GM12878 (cell line): ENCODE data around the gene STK35. TPM values are rescaled to one million over a fixed set of nuclear protein-coding genes. Genes with fewer than 3 reads are reported as not detected.

ENCODE experiments used
- ATAC-seq: fragments of 200-7000 bp; cut with Tn5 transposase; 3 replicates; pipeline ENCODE4 v1.9.1; 2020; ENCODE audit warnings: mild to moderate bottlenecking, moderate library complexity
- BruUV-seq: library from RNA; stranded (reverse); fragments of 400-500 nt; replicated peaks from 2 replicates; lab custom pipeline; 2021; lab: Mats Ljungman, UMichigan
- CTCF ChIA-PET: fragments of 300-600 bp; sonication (Branson Sonifier 250); formaldehyde crosslinking; extraction: SDS; loops from one replicate; lab custom pipeline; 2021; ENCODE audit warnings: inconsistent platforms; lab: Yijun Ruan, JAX
- POLR2A ChIA-PET: fragments of 350-600 bp; formaldehyde crosslinking; extraction: SDS; loops from one replicate; lab custom pipeline; 2021; ENCODE audit warnings: inconsistent platforms; lab: Charles Lee
- RAD21 ChIA-PET: fragments of 300-600 bp; sonication (Branson Sonifier 250); formaldehyde crosslinking; loops from one replicate; lab custom pipeline; 2023; ENCODE audit warnings: antibody characterized with exemption; ENCODE audit not compliant: unreplicated experiment; lab: Charles Lee
- SMC1A ChIA-PET: fragments of 300-600 bp; sonication (Branson Sonifier 250); formaldehyde crosslinking; loops from one replicate; lab custom pipeline; 2023; ENCODE audit not compliant: unreplicated experiment, uncharacterized antibody; lab: Charles Lee
- DNase-seq: peaks from one replicate; pipeline ENCODE4 v3.0.0-alpha.2; 2011; ENCODE audit warnings: low read depth, low spot score
- FAIRE-seq: peaks from 3 replicates; lab custom pipeline; 2011; peaks lifted over from hg19 to GRCh38; lab: Jason Lieb, UNC
- H2AFZ ChIP-seq: 2 replicates; pipeline ENCODE4 v1.6.0; 2011; ENCODE audit warnings: low read depth, low read length, control low read depth; ENCODE audit not compliant: control insufficient read depth
- H3K27ac ChIP-seq: 2 replicates; pipeline ENCODE4 v1.5.1; 2011; ENCODE audit warnings: control low read depth; ENCODE audit not compliant: control insufficient read depth, insufficient read depth
- H3K27me3 ChIP-seq, 2 experiments: replicated peaks in 1 of 2; 2 replicates each; pipeline versions ENCODE4 v1.6.0 to v1.6.1; 2011; ENCODE audit warnings: low read length in 1 of 2; ENCODE audit not compliant: control insufficient read depth in 2 of 2, insufficient read depth in 2 of 2
- H3K36me3 ChIP-seq, 2 experiments: 2 replicates each; pipeline ENCODE4 v1.5.1; 2011; ENCODE audit warnings: low read length in 1 of 2; ENCODE audit not compliant: control insufficient read depth in 2 of 2, insufficient read depth in 2 of 2
- H3K4me1 ChIP-seq: 2 replicates; pipeline ENCODE4 v1.6.1; 2011; ENCODE audit warnings: mild to moderate bottlenecking, low read length, moderate library complexity, mixed read lengths; ENCODE audit not compliant: control insufficient read depth, insufficient read depth
- H3K4me2 ChIP-seq: 2 replicates; pipeline ENCODE4 v1.6.0; 2011; ENCODE audit warnings: control low read depth; ENCODE audit not compliant: control insufficient read depth, insufficient read depth
- H3K4me3 ChIP-seq: fragments of 200-600 bp; sonication (generic); 2 replicates; pipeline ENCODE4 v1.5.1; 2016
- H3K79me2 ChIP-seq: 2 replicates; pipeline ENCODE4 v1.6.0; 2011; ENCODE audit warnings: low read length; ENCODE audit not compliant: control insufficient read depth, insufficient read depth
- H3K9ac ChIP-seq: 2 replicates; pipeline ENCODE4 v1.8.0; 2011; ENCODE audit warnings: low read length, control low read depth, mixed read lengths; ENCODE audit not compliant: control insufficient read depth, insufficient read depth
- H3K9me3 ChIP-seq: replicated peaks from 3 replicates; pipeline ENCODE4 v1.5.1; 2011; ENCODE audit warnings: mild to moderate bottlenecking, low read length; ENCODE audit not compliant: control insufficient read depth, insufficient read depth
- H4K20me1 ChIP-seq: 2 replicates; pipeline ENCODE4 v1.6.0; 2011; ENCODE audit not compliant: control insufficient read depth, insufficient read depth
- BACH1 ChIP-seq: fragments of 450-650 bp; IDR thresholded peaks from 2 replicates; pipeline ENCODE4 v1.6.1; 2017; ENCODE audit warnings: mild to moderate bottlenecking, borderline replicate concordance
- BRCA1 ChIP-seq: IDR thresholded peaks from 2 replicates; pipeline ENCODE4 v1.6.1; 2011; ENCODE audit warnings: low read depth, low read length, improper control_type of control experiment
- EGR1 ChIP-seq, 2 experiments: IDR thresholded peaks; 1 replicate in 1 of 2; 2 replicates in 1 of 2; pipeline ENCODE4 v1.6.1; 2011 to 2012; ENCODE audit warnings: low read depth in 2 of 2, low read length in 2 of 2, borderline replicate concordance in 1 of 2, mild to moderate bottlenecking in 1 of 2, moderate library complexity in 1 of 2
- ESRRA ChIP-seq: IDR thresholded peaks from 2 replicates; pipeline ENCODE4 v1.6.1; 2012; ENCODE audit warnings: mild to moderate bottlenecking, low read length, improper control_type of control experiment
- JUND ChIP-seq: IDR thresholded peaks from 2 replicates; pipeline ENCODE4 v1.6.1; 2012; ENCODE audit warnings: low read depth, mild to moderate bottlenecking, low read length, improper control_type of control experiment, moderate library complexity
- MEF2B ChIP-seq: fragments of 450-650 bp; IDR thresholded peaks from 2 replicates; pipeline ENCODE4 v1.6.1; 2018; ENCODE audit warnings: mild to moderate bottlenecking, moderate library complexity; ENCODE audit not compliant: partially characterized antibody, poor library complexity, severe bottlenecking
- NR2C2 ChIP-seq: IDR thresholded peaks from 2 replicates; pipeline ENCODE4 v1.6.1; 2011; ENCODE audit warnings: borderline replicate concordance, low read depth; ENCODE audit not compliant: control insufficient read depth, insufficient read length
- PAX8 ChIP-seq: fragments of 450-650 bp; IDR thresholded peaks from 2 replicates; pipeline ENCODE4 v1.6.1; 2017; ENCODE audit warnings: mild to moderate bottlenecking, moderate library complexity
- PML ChIP-seq: IDR thresholded peaks from 2 replicates; pipeline ENCODE4 v1.6.1; 2012; ENCODE audit warnings: low read length, inconsistent platforms
- RELA ChIP-seq: fragments of 450-650 bp; IDR thresholded peaks from 2 replicates; pipeline ENCODE4 v1.8.0; 2014; ENCODE audit warnings: borderline replicate concordance; ENCODE audit not compliant: partially characterized antibody
- RUNX3 ChIP-seq: IDR thresholded peaks from 2 replicates; pipeline ENCODE4 v1.6.1; 2012; ENCODE audit warnings: low read length, inconsistent platforms
- SIN3A ChIP-seq: IDR thresholded peaks from 2 replicates; pipeline ENCODE4 v1.6.1; 2012; ENCODE audit warnings: low read depth, low read length, improper control_type of control experiment
- SKIL ChIP-seq: fragments of 450-650 bp; IDR thresholded peaks from 2 replicates; pipeline ENCODE4 v1.6.1; 2017; ENCODE audit warnings: mild to moderate bottlenecking, low read depth, inconsistent platforms; ENCODE audit not compliant: poor library complexity, severe bottlenecking
- SREBF1 ChIP-seq: IDR thresholded peaks from 2 replicates; pipeline ENCODE4 v1.6.1; 2012; ENCODE audit warnings: mild to moderate bottlenecking, low read length
- SREBF2 ChIP-seq: IDR thresholded peaks from 2 replicates; pipeline ENCODE4 v1.6.1; 2012; ENCODE audit warnings: mild to moderate bottlenecking, low read length
- SRF ChIP-seq, 2 experiments: IDR thresholded peaks; 2 replicates each; pipeline ENCODE4 v1.6.1; 2011; ENCODE audit warnings: low read depth in 2 of 2, low read length in 2 of 2, mild to moderate bottlenecking in 1 of 2, moderate library complexity in 1 of 2
- STAT3 ChIP-seq: IDR thresholded peaks from 2 replicates; pipeline ENCODE4 v1.6.1; 2011; ENCODE audit warnings: low read depth, low read length, improper control_type of control experiment
- ZNF384 ChIP-seq: IDR thresholded peaks from 2 replicates; pipeline ENCODE4 v1.6.1; 2012; ENCODE audit warnings: low read depth, mild to moderate bottlenecking, low read length, improper control_type of control experiment, borderline replicate concordance
- WGBS: methylation state at CpG from one replicate; pipeline ENCODE4 v1.1.6; 2016; ENCODE audit warnings: low lambda C conversion rate; ENCODE audit not compliant: insufficient replicate concordance, insufficient coverage; ENCODE audit errors: missing lambda C conversion rate; 5-methylcytosine and 5-hydroxymethylcytosine counted together
- in situ Hi-C: fragments of 300-500 bp; cut with MboI; formaldehyde crosslinking; loops from 9 replicates; pipeline ENCODE4 v1.14.3; 2018; ENCODE audit warnings: mixed read lengths
- intact Hi-C: fragments of 100-400 bp; cut with micrococcal nuclease; formaldehyde crosslinking; loops from one replicate; pipeline ENCODE4 v1.14.2; 2022; ENCODE audit not compliant: unreplicated experiment
- polyA plus RNA-seq, 11 experiments: library from polyadenylated mRNA; depleted of rRNA in 4 of 11; unstranded in 6 of 11; stranded (reverse) in 5 of 11; fragments of >200 nt; fragmentation: Nextera tagmentation in 4 of 11; fragmentation: Illumina TruSeq in 1 of 11; extraction: Ambion mirVana in 4 of 11; extraction: Trizol in 1 of 11; gene quantifications; 1 replicate in 1 of 11; 2 replicates in 10 of 11; pipeline versions ENCODE4 v1.2.1 to v1.2.3, GENCODE V29; 2011 to 2016; ENCODE audit warnings: inconsistent platforms in 2 of 11, missing spikeins in 2 of 11, low read depth in 1 of 11
- total RNA-seq, 4 experiments: library from RNA; depleted of rRNA in 3 of 4; stranded (reverse); fragments of >200 nt in 3 of 4; fragmentation: Illumina TruSeq in 1 of 4; extraction: Trizol in 1 of 4; gene quantifications; 2 replicates each; pipeline versions ENCODE4 v1.2.1 to v1.2.3, GENCODE V29; 2013 to 2021
- TF ChIP-seq, protein P1 (sequence below): fragments of 450-650 bp; IDR thresholded peaks from 2 replicates; pipeline ENCODE4 v1.6.1; 2018; ENCODE audit warnings: borderline replicate concordance, mild to moderate bottlenecking; ENCODE audit not compliant: partially characterized antibody

Gene STK35
- total and polyA plus RNA-seq, 10 of the 15 experiments (the other 5 are each of a cell fraction or from before 2014, with no cell fraction given) = 2.9 to 19.4 (median 9.6) TPM

- TF ChIP-seq SREBF1 (no peak), SRF (IDR thresholded peaks at IDR 0.05; ENCODE audit: low read depth in 2 of 2, low read length in 2 of 2) (no peak)
Measured at GRCh38 chr20:2084703-2085102, 16.9 kb upstream of the STK35 start (continued).

DNA sequence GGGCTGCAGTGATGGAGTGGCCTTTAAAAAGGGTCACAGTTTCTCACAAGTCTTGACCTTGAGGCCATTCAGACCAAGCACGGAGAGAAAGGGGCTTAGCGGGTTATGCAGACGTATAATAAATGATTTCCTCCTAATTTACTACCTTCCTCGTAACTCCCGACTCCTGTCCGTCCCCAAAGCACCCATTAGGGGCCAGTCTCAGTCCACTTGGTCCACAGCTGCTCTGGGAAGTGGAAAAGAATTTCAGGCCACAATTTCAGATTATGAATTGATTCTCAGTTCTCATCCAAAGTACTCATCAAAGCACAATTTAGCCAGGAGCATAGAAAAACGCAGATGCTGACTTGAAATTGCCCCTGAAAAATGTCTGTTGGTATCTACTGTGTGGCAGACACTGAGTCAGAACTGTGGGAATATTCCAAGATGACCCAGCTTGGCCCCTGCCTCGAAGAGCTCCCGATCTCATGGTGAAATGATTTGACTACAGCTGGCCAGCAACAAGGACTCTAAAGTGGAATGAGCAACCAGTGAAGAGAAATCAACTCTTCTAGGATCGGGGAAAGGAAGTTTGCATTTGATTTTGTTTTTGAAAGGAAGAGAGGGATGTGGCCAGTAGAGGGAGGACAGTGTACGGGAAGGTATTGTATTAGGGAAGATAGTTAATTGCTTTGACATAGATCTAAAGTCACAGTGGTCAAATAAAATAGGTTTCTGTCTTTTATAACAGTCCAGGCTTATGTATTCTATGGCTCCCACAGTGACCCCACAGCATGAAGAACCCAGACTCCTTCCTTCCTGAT lies 15.2 kb upstream of the STK35 start:
- WGBS = 42% methylated on average over 11 of the region's 11 CpGs
- TF ChIP-seq NR2C2 (no peak), RUNX3 (no peak), SRF (IDR thresholded peaks at IDR 0.05; ENCODE audit: low read depth in 2 of 2, low read length in 2 of 2) (no peak), EGR1 (IDR thresholded peaks at IDR 0.05; ENCODE audit: borderline replicate concordance in 1 of 2, low read depth in 2 of 2, low read length in 2 of 2) (no peak), PML (no peak), SKIL (no peak), SIN3A (no peak), BRCA1 (no peak), ESRRA (no peak), RELA (no peak), BACH1 (no peak), STAT3 (no peak), ZNF384 (no peak), PAX8 (no peak), JUND (no peak), SREBF2 (no peak), MEF2B (no peak)
- TF ChIP-seq, protein P1, sequence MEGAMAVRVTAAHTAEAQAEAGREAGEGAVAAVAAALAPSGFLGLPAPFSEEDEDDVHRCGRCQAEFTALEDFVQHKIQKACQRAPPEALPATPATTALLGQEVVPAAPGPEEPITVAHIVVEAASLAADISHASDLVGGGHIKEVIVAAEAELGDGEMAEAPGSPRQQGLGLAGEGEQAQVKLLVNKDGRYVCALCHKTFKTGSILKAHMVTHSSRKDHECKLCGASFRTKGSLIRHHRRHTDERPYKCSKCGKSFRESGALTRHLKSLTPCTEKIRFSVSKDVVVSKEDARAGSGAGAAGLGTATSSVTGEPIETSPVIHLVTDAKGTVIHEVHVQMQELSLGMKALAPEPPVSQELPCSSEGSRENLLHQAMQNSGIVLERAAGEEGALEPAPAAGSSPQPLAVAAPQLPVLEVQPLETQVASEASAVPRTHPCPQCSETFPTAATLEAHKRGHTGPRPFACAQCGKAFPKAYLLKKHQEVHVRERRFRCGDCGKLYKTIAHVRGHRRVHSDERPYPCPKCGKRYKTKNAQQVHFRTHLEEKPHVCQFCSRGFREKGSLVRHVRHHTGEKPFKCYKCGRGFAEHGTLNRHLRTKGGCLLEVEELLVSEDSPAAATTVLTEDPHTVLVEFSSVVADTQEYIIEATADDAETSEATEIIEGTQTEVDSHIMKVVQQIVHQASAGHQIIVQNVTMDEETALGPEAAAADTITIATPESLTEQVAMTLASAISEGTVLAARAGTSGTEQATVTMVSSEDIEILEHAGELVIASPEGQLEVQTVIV = no peak

More for the DNA sequence above, 15.2 kb upstream of the STK35 start:
- no peak overlapping the region for H3K4me3 ChIP-seq
- no peak overlapping the region for H3K27ac ChIP-seq
- H3K9ac ChIP-seq = no peak overlapping the region
- ChIA-PET RAD21 (no interaction called here), SMC1A (no interaction called here), POLR2A (no interaction called here), CTCF (no interaction called here)
- ATAC-seq (no peak), FAIRE-seq (no peak), DNase-seq (no peak)
- in situ Hi-C loops = no loop called here
- H4K20me1 ChIP-seq = no peaks in the 10 kb centered on the region
- no TSS peak for BruUV-seq
- H3K9me3 ChIP-seq = no peaks in the 10 kb centered on the region
- no peak overlapping the region for H2AFZ ChIP-seq
- no peaks in the 10 kb centered on the region for H3K4me1 ChIP-seq
- no peaks in the 10 kb centered on the region for H3K79me2 ChIP-seq
- no peaks in the 10 kb centered on the region for H3K36me3 ChIP-seq
- intact Hi-C loops = no loop called here
- no peak overlapping the region for H3K4me2 ChIP-seq
- H3K27me3 ChIP-seq = peaks cover 1 to 3% of the 10 kb centered on the region in 2 experiments; a peak in 2 of 4 replicates
